Epithelial cell of proximal tubule (primary cell): ENCODE measurements around the gene TRIM63. TPM values are rescaled to one million over a fixed set of nuclear protein-coding genes. Genes with fewer than 3 reads are reported as not detected.

Source experiments
- DNase-seq: peaks from one replicate; pipeline ENCODE4 v3.0.0-alpha.2; 2011; ENCODE audit warnings: low read depth
- H3K4me3 ChIP-seq: 2 replicates; pipeline ENCODE4 v1.5.1; 2011; ENCODE audit warnings: low read depth, mild to moderate bottlenecking, low read length
- total RNA-seq: library from RNA; depleted of rRNA; stranded (reverse); fragments of >200 nt; gene quantifications from 2 replicates; pipeline ENCODE4 v1.2.3, GENCODE V29; 2015
- TF ChIP-seq, protein P1 (sequence below): conservative IDR thresholded peaks from 2 replicates; pipeline ENCODE4 v1.5.1; 2012; ENCODE audit warnings: low read depth, mild to moderate bottlenecking, low read length

The TRIM63 gene
- total RNA-seq, 1 donor from 2014 or later, result not detected

DNA sequence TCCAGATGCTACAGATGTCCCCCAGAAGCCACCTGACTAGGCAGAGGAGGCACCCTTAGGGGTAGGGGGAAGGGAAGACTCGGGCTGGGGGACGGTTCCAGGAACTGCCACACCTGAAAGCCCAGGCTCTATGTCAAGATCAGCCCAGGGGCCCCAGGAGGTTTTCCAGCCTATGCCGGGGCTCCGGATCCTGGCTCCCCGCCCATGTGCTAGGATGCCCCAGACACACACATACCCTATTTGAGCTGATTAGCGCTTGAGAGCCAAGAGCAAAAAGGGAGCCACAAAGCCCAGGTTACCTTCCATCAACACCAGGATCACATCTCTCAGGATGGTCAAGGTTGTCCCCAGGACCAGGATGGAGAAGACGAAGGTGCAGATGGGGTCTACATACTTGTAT, 26.0 kb downstream of the TRIM63 start:
- TF ChIP-seq, protein P1, sequence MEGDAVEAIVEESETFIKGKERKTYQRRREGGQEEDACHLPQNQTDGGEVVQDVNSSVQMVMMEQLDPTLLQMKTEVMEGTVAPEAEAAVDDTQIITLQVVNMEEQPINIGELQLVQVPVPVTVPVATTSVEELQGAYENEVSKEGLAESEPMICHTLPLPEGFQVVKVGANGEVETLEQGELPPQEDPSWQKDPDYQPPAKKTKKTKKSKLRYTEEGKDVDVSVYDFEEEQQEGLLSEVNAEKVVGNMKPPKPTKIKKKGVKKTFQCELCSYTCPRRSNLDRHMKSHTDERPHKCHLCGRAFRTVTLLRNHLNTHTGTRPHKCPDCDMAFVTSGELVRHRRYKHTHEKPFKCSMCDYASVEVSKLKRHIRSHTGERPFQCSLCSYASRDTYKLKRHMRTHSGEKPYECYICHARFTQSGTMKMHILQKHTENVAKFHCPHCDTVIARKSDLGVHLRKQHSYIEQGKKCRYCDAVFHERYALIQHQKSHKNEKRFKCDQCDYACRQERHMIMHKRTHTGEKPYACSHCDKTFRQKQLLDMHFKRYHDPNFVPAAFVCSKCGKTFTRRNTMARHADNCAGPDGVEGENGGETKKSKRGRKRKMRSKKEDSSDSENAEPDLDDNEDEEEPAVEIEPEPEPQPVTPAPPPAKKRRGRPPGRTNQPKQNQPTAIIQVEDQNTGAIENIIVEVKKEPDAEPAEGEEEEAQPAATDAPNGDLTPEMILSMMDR, result no peak
- H3K4me3 ChIP-seq, result no peak overlapping the region
- DNase-seq, result no peak

DNA sequence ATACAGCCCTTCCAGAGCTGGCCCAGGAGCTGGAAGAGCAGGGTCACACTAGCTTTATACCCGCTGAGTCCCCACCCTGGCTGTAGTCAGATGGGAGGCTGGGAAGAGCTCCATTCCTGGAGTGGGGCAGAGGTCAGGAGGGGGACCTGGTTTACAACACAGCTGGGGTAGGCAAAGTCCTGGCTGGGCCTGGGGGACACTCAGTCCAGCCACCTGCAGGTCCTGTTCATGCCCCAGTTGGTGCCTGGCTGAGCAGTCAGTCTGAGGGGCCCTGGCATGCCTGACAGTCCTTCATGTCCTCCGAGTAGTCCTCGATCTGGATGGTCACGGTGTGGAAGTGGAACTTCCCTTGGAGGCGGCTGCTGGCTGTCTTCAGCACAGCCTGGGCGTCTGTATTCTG, 28.5 kb downstream of the TRIM63 start:
- no peak overlapping the region for H3K4me3 ChIP-seq
- TF ChIP-seq, protein P1, result no peak
- no peak for DNase-seq

- DNase-seq, result no peak
- TF ChIP-seq, protein P1, result no peak
- no peak overlapping the region for H3K4me3 ChIP-seq
Observed at GRCh38 chr1:26038477-26038876, 29.0 kb downstream of the TRIM63 start.

DNA sequence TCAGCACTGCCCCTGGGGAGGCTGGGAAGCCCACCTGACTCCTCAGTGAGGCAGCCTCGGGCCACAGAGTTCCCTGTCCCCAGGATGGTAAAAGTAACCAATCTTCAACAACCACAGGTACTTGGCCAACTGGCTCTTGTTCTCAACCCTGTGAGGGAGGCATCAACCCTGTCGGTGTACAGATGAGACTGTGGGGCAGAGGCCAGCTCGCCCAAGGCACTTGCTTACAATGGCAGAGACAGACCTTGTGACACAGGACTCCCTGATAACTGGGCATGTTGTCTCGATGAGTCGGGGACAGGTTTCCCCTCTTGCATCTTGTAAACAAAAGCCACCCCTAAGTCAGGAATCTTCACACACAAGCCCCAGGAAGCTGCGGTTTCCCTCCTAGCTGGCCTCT, 29.5 kb downstream of the TRIM63 start:
- TF ChIP-seq, protein P1, result no peak
- DNase-seq, result no peak
- no peak overlapping the region for H3K4me3 ChIP-seq

DNA sequence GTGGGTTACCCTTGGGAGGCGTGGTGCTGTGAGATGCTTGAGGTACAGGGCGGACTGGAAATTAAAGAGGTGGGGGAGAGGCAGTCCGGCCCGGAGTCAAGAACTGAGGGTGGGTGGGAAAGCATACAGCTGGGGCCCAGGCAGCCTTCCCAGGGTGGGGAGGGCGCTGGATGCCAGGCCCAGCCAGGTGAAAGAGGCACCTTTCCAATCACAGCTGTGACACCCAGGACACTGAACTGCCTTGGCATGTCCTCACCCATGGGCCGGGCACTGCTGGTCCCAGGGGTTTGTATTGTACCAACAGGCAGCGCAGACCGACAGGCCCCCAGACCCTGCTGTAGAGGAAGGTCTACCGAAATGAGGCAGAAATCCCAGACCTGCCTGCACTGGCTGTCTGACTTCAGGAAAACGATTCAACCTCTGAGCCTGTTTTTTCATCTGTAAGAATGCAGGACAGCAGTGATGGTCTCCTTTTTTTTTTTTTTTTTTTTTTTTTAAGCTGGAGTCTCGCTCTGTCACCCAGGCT, 30.6 kb downstream of the TRIM63 start:
- DNase-seq, result no peak
- peak overlapping the region; percentile 76 for H3K4me3 ChIP-seq
- TF ChIP-seq, protein P1, result no peak

GRCh38 chr1:26035959-26036755, 31.3 kb downstream of the TRIM63 start:
- TF ChIP-seq, protein P1, result peak; percentile 94
- DNase-seq, result peak; percentile 36
- H3K4me3 ChIP-seq, result peak overlapping the region; percentile 76
